Panc1 (cell line): ENCODE data around the gene FSD2. TPM values are rescaled to one million over a fixed set of nuclear protein-coding genes. Genes with fewer than 3 reads are reported as not detected.

Source experiments
- ATAC-seq: fragments of 200-7000 bp; cut with Tn5 transposase; 2 replicates; pipeline ENCODE4 v1.9.1; 2020; ENCODE audit warnings: mild to moderate bottlenecking, moderate library complexity
- Bru-seq: library from RNA; stranded (reverse); fragments of 400-500 nt; gene quantifications from one replicate; lab custom pipeline; 2021; lab: Mats Ljungman, UMichigan
- BruChase-seq, 2 experiments: library from RNA; stranded (reverse); fragments of 400-500 nt; gene quantifications; one replicate each; lab custom pipeline; 2021; lab: Mats Ljungman, UMichigan
- BruUV-seq: library from RNA; stranded (reverse); fragments of 400-500 nt; replicated peaks from 2 replicates; lab custom pipeline; 2021; lab: Mats Ljungman, UMichigan
- CTCF ChIA-PET: fragments of 300-600 bp; sonication (Branson Sonifier 250); formaldehyde crosslinking; loops from one replicate; lab custom pipeline; 2022; ENCODE audit warnings: antibody characterized with exemption; lab: Charles Lee
- POLR2A ChIA-PET: fragments of 300-600 bp; sonication (Branson Sonifier 250); formaldehyde crosslinking; loops from one replicate; lab custom pipeline; 2022; ENCODE audit warnings: antibody characterized with exemption; lab: Charles Lee
- DNase-seq: peaks from one replicate; pipeline ENCODE4 v3.0.0-alpha.2; 2010; ENCODE audit warnings: low read depth, low spot score
- H3K27ac ChIP-seq: 2 replicates; pipeline ENCODE4 v1.5.1; 2011; ENCODE audit warnings: mild to moderate bottlenecking, low read length, inconsistent platforms
- H3K27me3 ChIP-seq: fragments of 200-500 bp; sonication (Bioruptor generic); 2 replicates; pipeline ENCODE4 v1.6.0; 2014; ENCODE audit warnings: low read length, inconsistent platforms; ENCODE audit not compliant: control insufficient read depth, insufficient read depth
- H3K36me3 ChIP-seq: fragments of 200-500 bp; sonication (Bioruptor generic); 2 replicates; pipeline ENCODE4 v1.5.1; 2014; ENCODE audit warnings: inconsistent platforms, mild to moderate bottlenecking, low read length, moderate library complexity; ENCODE audit not compliant: control insufficient read depth, insufficient read depth
- H3K4me1 ChIP-seq: 2 replicates; pipeline ENCODE4 v1.5.1; 2011; ENCODE audit warnings: inconsistent platforms, mild to moderate bottlenecking, low read length, moderate library complexity; ENCODE audit not compliant: control insufficient read depth, insufficient read depth
- H3K4me3 ChIP-seq, 2 experiments: 2 replicates each; pipeline ENCODE4 v1.5.1; 2011 to 2012; ENCODE audit warnings: low read depth in 2 of 2, low read length in 2 of 2, mild to moderate bottlenecking in 2 of 2, inconsistent platforms in 1 of 2, moderate library complexity in 1 of 2
- H3K9me3 ChIP-seq: fragments of 200-500 bp; sonication (Bioruptor generic); 2 replicates; pipeline ENCODE4 v1.5.1; 2014; ENCODE audit warnings: low read depth, mild to moderate bottlenecking, inconsistent platforms, low read length, moderate library complexity; ENCODE audit not compliant: control insufficient read depth, insufficient read depth
- CTCF ChIP-seq: fragments of 450-650 bp; IDR thresholded peaks from 2 replicates; pipeline ENCODE4 v1.5.1; 2017; ENCODE audit warnings: mild to moderate bottlenecking
- POLR2AphosphoS5 ChIP-seq: IDR thresholded peaks from 2 replicates; pipeline ENCODE4 v1.6.1; 2012; ENCODE audit warnings: mild to moderate bottlenecking, low read depth, low read length, moderate library complexity
- REST ChIP-seq, 2 experiments: IDR thresholded peaks; 2 replicates each; pipeline ENCODE4 v1.6.1; 2011 to 2012; ENCODE audit warnings: low read depth in 2 of 2, control low read depth in 1 of 2, low read length in 1 of 2, mild to moderate bottlenecking in 1 of 2, moderate library complexity in 1 of 2; ENCODE audit not compliant: insufficient read depth in 1 of 2
- SIN3A ChIP-seq: IDR thresholded peaks from 2 replicates; pipeline ENCODE4 v1.6.1; 2012; ENCODE audit warnings: low read depth, mild to moderate bottlenecking, low read length, moderate library complexity, borderline replicate concordance; ENCODE audit not compliant: insufficient read depth
- TCF7L2 ChIP-seq: IDR thresholded peaks from 2 replicates; pipeline ENCODE4 v1.6.1; 2011; ENCODE audit warnings: mild to moderate bottlenecking, low read depth, low read length, inconsistent platforms
- in situ Hi-C: cut with HindIII; loops from 2 replicates; pipeline ENCODE4 v1.10.0; 2016; ENCODE audit warnings: low sequenced_read_pairs, low pct_unique_long_range_greater_than_20kb
- intact Hi-C: fragments of 100-400 bp; cut with micrococcal nuclease; formaldehyde crosslinking; loops from one replicate; pipeline ENCODE4 v1.10.0; 2022; ENCODE audit not compliant: unreplicated experiment
- long read RNA-seq: library from polyadenylated mRNA; unstranded; transcript quantifications from one replicate; pipeline ENCODE4 v2.0.0, GENCODE V29; 2021; ENCODE audit not compliant: unreplicated experiment
- polyA plus RNA-seq: library from polyadenylated mRNA; unstranded; fragments of >200 nt; gene quantifications from one replicate; pipeline ENCODE4 v1.2.1, GENCODE V29; 2012; ENCODE audit warnings: missing spikeins; ENCODE audit not compliant: insufficient read length
- total RNA-seq: library from RNA; stranded (reverse); gene quantifications from one replicate; pipeline ENCODE4 v1.2.1, GENCODE V29; 2021; ENCODE audit not compliant: unreplicated experiment

The FSD2 gene
- total RNA-seq (not detected), Bru-seq, nascent RNA (percentile 12 among the genes with signal in this experiment), BruChase-seq, experiment 1, labeled RNA remaining after a 2-hour chase (percentile 12 among the genes with signal in this experiment), BruChase-seq, experiment 2, labeled RNA remaining after a 6-hour chase (percentile 10 among the genes with signal in this experiment)
- not detected for polyA plus RNA-seq
- long read RNA-seq, partial matches to known transcripts, result 0 of 8 reads
- long read RNA-seq, other reads (novel, unspliced or antisense), result 8 of 8 reads

- TF ChIP-seq POLR2AphosphoS5, result no peak
- no peak for TF ChIP-seq REST (IDR thresholded peaks at IDR 0.05; ENCODE audit: insufficient read depth in 1 of 2, low read depth in 2 of 2, low read length in 1 of 2)
- TF ChIP-seq SIN3A, result no peak
- no peak for TF ChIP-seq CTCF
- intact Hi-C loops (no loop called here), in situ Hi-C loops (no loop called here)
- Histone ChIP-seq H3K27me3 (no peaks in the 10 kb centered on the region; the same call in 1 of the 2 replicates), H3K27ac (no peak within 1 kb of the TSS), H3K9me3 (no peaks in the 10 kb centered on the region), H3K4me3 (no peak within 1 kb of the TSS), H3K36me3 (peaks cover 2% of the 10 kb centered on the region; the same call in 1 of the 2 replicates), H3K4me1 (no peaks in the 10 kb centered on the region; the same call in 1 of the 2 replicates)
- ATAC-seq (no peak), DNase-seq (no peak)
- no TSS peak for BruUV-seq
- POLR2A ChIA-PET, result no interaction called here
- CTCF ChIA-PET, result no interaction called here
Observed at GRCh38 chr15:82805994-82806406, at the start of gene FSD2. TSS of gene FSD2 (minus strand) at chr15:82806069. CDS start at chr15:82787390, 18,679 bp downstream.

GRCh38 chr15:82854554-82854953 is 48.7 kb upstream of the FSD2 start:
- H3K9me3 ChIP-seq, result no peaks in the 10 kb centered on the region
- POLR2A ChIA-PET, result no interaction called here
- no peak for DNase-seq
- H3K36me3 ChIP-seq, result no peaks in the 10 kb centered on the region
- CTCF ChIA-PET, result no interaction called here
- no peak overlapping the region for H3K4me3 ChIP-seq
- H3K27me3 ChIP-seq, result no peaks in the 10 kb centered on the region
- intact Hi-C loops, result no loop called here
- in situ Hi-C loops, result no loop called here
- ATAC-seq, result no peak
- no peak for TF ChIP-seq REST (IDR thresholded peaks at IDR 0.05; ENCODE audit: insufficient read depth in 1 of 2, low read depth in 2 of 2, low read length in 1 of 2)
- no peak for TF ChIP-seq SIN3A
- no peak for TF ChIP-seq POLR2AphosphoS5
- TF ChIP-seq TCF7L2, result no peak
- TF ChIP-seq CTCF, result no peak
- H3K27ac ChIP-seq, result no peak overlapping the region
- no peaks in the 10 kb centered on the region for H3K4me1 ChIP-seq
- no TSS peak for BruUV-seq
